ENCODE data around the gene PHF23.
A peak's percentile ranks its signal among the peaks of the same experiment; 100 is the strongest.

The PHF23 gene

GRCh38 chr17:7219812-7220592 is 19.3 kb downstream of the PHF23 start, which contains the start of the genes ACADVL and DLG4:
TSS of gene ACADVL (plus strand) at chr17:7219938. CDS start at chr17:7219985, 47 bp downstream.
TSS of gene DLG4 (minus strand) at chr17:7219836.
- no peak for DNase-seq

GRCh38 chr17:7219229-7219811 is 19.9 kb downstream of the PHF23 start:
- no peak for DNase-seq

GRCh38 chr17:7218758-7219157 is 20.5 kb downstream of the PHF23 start:
- no peak for DNase-seq

DNA sequence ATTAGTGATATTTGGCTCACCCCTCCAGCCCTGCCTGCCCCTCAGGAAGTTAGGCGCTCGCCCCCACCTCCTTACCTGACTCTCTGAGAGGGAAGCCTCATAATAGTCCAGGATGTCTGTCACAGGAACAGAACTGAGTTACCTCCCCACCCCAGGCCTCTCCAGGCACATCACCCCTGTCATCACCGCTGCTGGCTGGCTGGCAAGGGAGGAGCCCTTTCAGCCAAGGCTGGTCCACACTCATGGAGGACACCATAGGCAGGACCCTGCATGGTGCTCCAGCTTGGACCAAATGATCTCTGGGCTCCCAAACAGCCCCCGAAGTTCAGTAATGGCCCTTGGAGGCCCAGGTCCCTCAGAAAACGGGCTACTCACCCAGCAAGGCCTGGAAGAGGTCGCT is 21.1 kb downstream of the PHF23 start:
- DNase-seq = no peak

DNA sequence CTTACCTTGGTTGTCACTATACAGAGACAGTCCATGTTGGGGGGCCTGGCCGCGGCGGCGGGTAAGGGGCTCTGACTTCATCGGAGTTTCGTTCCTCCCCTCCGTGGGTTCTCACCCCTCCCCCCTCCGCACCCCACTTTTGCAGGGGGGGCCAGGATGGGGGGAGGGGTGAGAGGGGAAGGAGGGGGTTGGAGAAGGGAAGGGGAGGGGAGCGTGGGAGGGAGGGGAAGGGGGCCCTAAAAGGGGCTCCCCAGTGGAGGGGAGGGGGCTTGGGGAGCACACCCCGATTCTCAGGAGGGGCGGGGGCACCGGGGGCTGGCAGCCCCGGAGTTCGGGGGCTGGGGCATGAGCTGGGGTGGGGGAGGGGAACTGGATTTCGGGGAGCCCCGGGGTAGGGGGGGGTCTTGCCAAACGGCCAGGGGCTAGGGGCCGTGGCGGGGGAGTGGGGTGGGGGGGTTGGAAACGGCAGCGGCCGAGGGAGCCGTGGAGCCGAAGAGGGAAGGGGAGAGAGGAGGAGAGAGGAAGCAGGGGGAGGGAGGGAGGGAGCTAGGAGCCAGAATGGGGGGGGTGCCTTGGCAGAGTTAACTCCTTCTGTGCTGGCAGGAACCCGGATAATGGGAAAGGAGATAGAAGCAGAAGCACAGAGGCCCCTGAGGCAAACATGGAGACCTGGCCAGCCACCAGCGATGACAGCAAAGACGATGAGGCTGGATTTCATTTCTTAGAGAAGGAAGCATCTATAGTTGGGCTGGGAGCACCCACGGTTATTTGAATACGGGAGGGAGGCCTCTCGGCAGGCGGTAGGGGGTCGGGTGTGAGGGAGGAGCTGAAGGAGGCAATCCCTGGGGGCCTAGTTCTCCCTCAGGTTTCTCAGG is 21.9 kb downstream of the PHF23 start:
- DNase-seq = no peak

- no peak for DNase-seq
These were observed 22.8 kb downstream of the PHF23 start for GRCh38 chr17:7216242-7217112.

DNA sequence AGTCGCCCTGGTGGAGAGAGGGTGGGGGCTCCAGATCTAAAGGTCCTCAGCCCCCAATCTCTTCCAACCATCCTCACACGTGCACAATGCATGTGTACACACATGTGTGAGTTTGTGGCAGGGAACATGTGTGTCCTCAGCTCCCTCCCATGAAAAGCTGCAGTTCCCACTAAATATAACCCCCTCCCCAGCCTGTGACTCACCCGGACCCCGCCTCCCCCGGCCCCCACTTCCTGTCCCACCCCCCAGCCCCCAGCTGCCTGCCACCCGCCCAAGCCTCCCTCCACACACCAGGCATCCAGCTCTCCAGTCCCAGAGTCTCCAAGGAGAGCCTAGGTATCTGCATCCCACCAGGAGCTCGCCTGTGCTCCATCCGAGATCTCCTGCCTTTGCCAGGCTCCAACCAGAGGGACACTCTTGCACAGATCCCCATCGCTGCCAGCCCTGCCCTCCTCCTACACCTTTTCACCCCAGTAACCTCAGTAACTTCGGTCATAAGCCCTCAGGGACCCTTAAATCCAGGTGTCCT is 23.5 kb downstream of the PHF23 start:
- DNase-seq = no peak

- DNase-seq = no peak
These were observed 24.1 kb downstream of the PHF23 start for GRCh38 chr17:7215136-7215638.

DNA sequence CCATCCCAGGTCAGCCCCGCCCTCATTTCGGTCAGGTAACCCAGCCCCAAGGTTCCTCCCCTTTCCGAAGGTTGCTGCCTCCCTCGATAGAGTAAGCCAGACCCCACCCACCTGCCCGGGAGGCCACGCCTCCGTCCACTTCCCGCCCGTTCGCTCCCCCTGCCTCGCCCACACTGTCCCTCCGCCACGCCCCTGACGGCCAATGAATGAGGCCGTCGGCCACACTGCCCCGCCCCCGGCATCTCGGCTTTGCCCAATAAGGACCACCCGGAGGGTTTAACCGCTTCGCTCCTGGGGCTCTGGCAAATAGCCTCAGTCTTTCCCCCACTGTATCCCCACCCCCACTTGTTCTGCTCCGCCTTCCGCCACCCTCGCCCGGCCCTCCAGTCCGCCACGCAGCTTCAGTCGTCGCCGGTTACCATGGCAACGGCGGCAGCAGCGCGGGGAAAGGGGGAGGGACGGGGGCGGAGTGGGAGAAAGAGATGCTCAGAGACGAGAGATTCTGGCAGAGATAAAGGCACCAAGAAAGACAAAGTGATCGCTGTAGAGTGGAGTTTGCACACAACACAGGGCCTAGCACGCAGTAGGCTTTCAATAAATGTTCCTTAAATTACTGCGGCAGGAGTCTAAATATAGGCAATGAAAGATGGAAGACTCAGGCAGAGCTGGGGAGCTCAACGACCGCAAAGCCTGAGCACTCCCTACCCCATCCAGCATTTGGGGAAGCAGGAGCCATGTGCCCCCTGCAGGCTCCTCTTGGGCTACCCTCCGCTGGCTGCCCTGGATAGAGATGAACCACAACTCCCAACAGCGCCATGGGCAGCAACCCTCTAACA is 24.7 kb downstream of the PHF23 start:
- DNase-seq = peak; percentile 92 to 93

GRCh38 chr17:7213895-7214299 is 25.4 kb downstream of the PHF23 start:
- peak; percentile 79 to 91 for DNase-seq

DNA sequence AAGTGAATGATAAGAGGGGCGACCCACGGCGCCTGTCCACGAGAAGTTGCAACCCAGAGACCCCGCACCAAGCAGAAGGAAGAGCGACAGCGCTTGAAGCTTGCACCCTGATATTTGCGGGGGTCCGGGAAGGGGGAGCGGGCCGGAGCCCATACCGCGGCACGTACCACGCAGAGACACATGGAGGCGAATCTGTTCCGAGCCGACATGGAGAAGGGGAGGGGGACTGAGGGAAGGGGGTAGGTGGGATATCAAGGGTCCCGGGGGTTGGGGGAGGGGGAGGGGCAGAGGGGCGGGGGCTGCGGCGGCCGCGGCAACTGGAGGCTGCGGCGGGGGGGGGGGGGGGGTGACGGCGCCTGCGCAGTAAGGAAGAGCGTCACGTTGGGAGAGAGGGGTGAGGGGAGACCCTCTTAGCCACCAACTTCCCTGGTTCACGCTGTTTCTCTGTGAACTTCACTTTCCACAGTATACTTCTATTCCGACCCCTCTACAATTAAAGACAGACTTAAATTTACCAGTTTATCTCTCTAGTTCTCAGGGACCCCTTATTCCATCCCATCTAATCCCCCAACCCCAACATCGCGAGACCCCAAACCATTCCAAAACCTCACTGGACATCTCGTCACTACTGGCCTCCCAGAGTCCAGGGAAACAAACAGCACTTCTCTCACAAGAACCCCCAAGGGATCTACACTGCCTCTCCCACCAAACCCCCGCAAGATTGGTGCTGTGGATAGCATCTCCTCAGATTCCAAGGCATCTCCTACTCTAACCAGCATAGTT is 27.6 kb downstream of the PHF23 start:
- DNase-seq = no peak

GRCh38 chr17:7208754-7209460 is 30.4 kb downstream of the PHF23 start:
- DNase-seq = no peak

DNA sequence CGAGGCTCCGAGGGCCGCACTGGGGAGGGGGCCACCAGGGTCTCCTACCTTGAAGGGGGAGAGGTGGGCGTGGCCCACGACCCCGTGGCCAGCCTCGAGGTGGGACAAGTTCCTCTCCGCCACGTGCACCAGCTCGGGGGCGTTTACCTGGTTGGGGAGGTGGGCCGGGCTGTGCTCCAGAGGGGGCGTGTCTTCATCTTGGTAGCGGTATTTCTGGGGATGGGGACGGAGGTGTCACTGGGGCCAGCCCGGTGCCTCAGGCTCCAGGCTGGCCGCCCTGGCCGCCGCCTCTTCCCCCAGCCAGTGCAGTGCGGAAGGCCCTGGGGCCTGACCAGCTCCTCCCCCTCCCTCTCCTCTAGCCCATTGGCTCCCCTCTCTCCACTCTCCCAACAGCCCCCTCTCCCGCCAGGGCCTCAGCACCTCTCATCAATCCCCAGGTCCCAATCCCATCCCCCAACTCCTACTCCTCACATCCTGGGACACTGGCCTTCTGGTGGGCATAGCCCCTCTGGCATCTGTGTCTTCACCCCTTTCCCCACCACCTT is 31.2 kb downstream of the PHF23 start:
- DNase-seq = no peak

- no peak for DNase-seq
These were observed 31.9 kb downstream of the PHF23 start for GRCh38 chr17:7207120-7208001.

GRCh38 chr17:7205561-7205960 is 33.7 kb downstream of the PHF23 start:
- no peak for DNase-seq

DNA sequence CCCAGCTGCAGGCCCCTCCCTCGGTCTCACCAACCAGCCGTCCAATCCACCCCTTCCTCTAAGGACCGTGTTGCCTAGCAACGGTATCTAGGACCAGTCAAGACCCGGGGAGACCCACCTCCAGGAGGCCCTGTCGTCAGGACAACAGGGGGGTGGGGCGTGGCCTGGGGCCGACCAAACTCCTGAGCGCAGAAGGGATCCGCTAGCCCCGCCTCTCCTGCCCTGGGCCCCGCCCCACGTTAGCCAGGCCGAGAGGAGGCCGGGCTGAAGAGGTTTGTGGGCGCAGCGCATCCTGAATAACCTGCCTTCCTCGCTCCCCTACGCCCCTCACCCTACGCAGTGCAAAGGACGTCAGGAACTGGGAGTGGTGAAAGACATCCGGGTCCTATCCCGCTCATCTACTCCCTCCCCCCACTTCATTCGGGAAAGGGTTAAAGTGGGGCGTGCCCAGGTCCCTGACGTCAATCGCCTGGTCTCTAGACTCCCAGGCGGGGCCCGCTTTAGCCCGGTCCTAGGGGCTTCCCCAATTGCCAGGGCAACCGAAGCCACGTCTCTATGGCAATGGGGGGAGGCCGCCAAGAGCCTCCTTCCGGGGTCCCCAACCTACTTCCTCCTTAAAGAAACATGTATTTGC is 34.3 kb downstream of the PHF23 start:
- peak; percentile 57 to 60 for DNase-seq

DNA sequence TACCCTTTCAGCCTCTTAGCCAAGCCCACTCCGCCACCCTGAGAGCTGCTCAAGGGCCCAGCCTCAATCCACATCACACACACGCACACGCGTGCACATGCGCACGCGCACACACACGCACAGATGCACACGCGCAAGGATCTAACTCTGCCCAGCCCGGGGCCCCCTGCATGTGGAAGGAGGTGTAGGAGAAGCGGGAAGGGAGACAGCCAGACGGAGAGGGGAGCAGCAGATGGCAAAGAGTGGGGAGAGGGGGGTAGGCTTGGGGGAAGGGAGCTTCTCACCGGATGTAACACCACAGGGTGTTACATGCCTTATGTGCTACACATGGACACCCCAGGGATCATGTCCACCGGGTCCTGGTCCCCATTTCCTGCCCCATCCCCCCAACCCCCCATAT is 34.9 kb downstream of the PHF23 start:
- no peak for DNase-seq

- DNase-seq = no peak
These were observed 35.9 kb downstream of the PHF23 start for GRCh38 chr17:7203391-7203790.

Data from NCI-H187 (cell line).